NCI-H146 treated with DMSO at 0.1 percent for 48 hours (cell line): ENCODE measurements around the gene EIF3B.
"Not testable (repeated sequence)": the region's sequence is repeated elsewhere in the genome, so short reads cannot be mapped to it uniquely, and the experiment has no call there.

Experiments used
- DNase-seq: peaks from one replicate; lab custom pipeline; 2025; ENCODE audit not compliant: unreplicated experiment; lab: John Stamatoyannopoulos, UW

EIF3B gene

GRCh38 chr7:2399848-2400587, 45.4 kb downstream of the EIF3B start:
- peak; percentile 19 for DNase-seq

DNA sequence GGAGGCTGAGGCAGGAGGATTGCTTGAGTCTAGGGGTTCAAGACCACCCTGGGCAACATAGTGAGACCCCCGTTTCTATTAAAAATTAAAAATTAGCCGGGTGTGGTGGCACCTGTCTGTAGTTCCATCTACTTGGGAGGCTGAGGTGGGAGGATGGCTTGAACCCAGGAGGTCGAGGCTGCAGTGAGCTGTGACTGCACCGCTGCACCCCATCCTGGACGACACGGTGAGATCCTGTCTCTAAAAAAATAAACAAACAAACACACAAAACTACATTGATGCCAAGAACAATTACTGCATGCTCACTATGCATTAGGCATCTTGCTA, 48.0 kb downstream of the EIF3B start:
- no peak for DNase-seq

GRCh38 chr7:2403014-2403717, 48.5 kb downstream of the EIF3B start, which contains the start of gene CHST12:
CHST12 (plus strand) TSS chr7:2403611; CDS start chr7:2432640, 29,029 bp downstream.
- DNase-seq, result peak; percentile 88

DNA sequence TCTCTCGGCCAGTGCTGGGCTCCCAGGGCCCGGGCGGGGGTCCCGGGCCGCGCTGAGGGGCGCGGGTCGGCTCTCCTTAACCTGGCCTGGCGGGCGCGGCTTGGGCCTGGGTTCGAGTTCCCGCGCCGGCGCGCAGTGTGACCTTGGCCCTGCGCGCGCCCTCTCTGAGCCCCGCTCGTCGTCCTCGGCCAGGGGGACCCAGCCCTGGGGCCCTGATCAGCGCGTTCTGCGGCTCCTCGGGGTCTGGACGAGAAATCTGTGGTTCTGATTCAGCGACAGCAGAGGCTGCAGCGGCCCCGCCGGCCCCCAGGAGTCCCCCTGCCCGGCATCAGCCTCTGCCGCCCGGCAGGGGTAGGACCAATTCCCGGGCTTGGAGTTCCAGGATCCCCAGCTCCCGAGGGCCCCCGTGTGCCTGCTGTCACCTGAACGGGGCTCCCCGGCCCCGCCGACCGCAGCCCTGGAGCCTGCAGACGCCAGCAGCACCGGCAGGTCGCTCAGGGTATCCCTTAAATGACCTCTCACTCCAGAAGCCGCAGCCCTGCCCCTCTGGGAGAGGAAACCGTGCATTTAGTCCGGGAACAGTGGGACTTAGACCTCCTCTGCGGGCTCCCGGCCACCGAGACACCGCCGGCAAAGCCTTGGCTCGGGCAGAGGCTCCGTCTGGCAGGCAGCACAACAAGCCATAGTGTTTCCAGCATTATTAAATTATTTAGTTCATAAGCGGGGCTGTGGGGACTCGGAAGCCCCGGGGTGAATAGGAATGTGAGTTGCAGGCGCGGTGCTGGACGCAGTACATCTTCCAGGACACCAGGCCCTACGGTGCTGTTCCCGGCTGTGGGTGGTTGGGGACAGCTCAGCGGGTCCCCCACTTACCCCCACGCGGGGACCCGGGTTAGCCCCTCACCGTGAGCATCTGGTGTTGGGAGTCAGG, 49.4 kb downstream of the EIF3B start:
- no peak for DNase-seq

DNA sequence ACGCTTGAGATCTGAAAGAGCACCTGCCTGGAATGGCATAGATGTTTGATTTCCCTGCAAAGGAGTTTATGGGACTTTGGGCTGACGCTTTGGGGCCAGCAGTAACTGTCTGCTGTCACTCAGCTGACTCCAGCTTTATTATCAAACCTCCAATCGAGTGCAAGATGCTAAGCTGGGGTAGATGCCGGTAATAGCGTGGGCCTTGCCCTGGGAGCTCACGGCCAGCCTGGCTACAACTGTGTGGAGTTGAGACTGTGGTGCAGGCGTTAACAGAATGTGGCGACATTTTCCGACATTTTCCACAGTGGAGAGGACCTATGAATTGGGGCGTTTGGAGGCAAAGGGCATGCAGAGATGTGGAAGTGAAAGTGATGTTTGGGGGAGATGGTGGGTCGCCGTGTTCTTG, 50.1 kb downstream of the EIF3B start:
- no peak for DNase-seq

GRCh38 chr7:2405201-2405600, 50.6 kb downstream of the EIF3B start:
- DNase-seq, result no peak

DNA sequence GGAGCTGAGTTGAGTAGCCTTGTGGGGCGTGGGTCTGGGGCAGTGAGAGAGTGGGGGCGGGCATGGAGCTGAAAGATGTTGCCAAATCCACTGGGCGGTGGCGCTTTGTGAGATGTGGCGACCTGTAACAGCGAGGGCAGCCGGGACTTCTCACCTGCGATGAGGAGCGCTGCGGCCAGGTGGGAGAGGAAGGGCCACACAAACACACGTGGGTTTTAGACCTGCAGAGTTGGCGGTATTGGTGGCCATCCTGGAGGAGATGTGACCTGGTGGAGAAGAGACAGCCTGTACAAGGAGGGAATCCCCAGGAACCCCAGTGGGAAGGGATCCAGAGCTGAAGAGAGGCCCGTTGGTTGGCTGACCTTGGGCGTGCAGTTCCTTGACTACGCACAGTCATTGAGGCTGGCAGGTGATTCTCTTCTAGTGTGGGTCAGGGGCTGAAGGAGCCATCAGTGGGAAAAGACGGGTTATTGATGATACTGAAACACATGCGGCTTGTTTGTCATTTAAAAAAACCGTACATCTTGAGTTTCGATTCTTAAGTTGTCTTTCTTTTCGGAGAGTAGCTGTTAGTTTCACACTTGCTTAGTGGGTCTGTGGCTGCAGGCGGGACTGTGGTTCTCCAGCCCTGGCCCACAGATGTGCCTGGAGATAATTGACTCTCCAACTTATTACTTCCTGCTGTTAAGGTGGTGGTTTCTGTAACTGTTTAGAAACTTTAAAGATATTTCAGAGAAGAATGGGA, 51.1 kb downstream of the EIF3B start:
- no peak for DNase-seq

DNA sequence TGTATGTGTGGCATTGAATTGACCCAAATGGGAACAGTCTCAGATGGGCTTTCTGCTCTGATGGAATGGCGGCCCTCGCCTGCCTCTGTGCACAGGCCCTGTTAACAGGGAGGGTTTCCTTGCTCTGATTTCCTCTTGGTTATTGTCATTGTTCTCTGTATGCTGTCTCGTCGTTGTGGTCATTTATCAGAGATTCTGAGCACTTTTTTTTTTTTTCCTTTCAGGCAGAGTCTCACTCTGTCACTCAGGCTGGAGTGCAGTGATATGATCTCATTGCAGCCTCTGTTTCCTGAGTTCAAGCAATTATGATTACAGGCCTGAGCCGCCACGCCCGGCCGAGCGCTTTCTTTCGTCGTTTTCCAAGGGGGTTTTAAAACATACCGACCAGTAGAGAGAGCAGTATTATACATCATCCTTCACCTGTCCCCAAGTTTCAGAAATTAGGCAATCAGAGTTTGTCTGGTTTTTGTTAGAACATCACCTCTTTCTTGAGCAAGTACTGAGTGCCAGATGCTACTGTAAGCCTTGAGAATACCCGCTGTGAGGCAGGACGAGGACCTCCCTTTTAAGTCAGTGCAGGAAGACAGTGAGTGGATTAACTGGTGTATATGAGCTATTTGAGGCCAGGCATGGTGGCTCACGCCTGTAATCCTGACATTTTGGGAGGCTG, 55.3 kb downstream of the EIF3B start:
- DNase-seq, result peak; percentile 4

GRCh38 chr7:2411049-2411448, 56.4 kb downstream of the EIF3B start:
- no peak for DNase-seq

- DNase-seq, result no peak
Measured at GRCh38 chr7:2411815-2412586, 57.4 kb downstream of the EIF3B start.

DNA sequence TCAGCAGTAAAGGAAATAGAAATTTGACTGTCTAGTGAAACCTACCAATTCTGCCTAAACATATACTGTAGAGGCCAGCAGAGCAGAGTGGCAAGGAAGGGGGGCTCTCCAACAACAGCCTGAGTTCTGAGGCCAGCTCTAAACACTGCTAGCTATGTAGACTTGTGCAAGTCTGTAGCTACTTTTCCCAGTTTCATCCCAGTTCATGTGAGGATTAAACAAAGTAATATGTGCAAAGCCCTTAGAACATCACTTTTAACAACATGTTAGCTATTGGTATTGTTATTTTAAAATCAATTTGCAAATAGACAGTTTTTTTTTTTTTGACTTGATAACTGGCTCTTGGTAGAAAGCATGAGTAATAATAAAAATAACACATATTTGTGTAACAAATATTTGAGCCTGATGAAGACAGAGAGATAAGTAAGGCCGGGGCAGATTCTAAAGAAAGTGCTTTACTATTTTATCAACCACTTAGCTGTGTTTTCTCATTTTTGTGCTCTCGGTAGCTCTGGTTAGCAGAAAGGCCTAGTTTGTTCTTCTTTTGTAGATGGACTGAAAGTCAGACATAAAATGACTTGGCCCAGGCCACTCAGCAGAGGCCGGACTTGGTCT, 58.1 kb downstream of the EIF3B start:
- DNase-seq, result no peak

DNA sequence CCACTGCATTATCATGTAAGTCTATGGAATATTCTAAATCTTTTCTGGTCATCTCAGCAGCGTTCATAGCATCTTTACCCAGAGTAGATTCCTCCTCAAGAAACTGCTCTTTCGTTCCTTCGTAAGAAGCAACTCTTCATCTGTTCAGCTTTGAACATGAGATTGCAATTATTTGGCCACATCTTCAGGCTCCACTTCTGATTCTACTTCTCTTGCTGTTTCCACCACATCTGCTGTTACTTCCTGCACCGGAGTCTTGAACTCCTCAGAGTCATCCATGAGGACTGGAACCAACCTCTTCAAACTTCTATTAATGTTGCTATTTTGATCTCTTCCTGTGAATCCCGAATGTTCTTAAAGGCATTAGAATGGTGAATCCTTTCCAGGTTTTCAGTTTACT, 61.4 kb downstream of the EIF3B start:
- no peak for DNase-seq

DNA sequence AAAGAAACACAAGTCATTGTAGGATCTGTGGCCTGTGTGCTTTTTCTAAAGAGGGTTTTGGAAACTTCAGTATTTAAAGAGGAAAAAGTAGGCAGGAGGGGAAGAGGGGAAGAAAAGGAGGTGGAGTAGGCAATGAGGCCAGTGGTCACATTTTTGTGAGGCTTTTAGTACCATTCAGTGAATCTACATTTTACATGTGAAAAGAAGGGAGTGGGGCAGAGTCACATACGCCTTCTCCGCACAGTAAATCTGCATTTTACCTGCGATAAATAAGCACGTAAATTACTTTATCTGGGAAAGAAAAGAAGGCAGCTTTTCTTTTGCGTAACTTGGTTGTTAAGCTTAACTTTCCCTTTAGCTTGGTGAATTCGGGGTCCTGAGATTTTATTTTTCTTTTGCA, 62.0 kb downstream of the EIF3B start:
- no peak for DNase-seq

DNA sequence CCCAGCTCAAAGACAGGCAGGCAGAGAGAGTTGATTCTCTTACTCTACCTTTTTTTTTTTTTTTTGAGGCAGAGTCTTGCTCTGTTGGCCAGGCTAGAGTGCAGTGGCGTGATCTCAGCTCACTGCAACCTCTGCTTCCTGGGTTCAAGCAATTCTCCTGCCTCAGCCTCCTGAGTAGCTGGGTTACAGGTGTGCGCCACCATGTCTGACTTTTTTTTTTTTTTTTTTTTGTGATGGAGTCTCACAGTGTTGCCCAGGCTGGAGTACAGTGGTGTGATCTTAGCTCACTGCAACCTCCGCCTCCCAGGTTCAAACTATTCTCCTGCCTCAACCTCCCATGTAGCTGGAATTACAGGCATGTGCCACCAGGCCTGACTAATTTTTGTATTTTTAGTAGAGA, 62.6 kb downstream of the EIF3B start:
- DNase-seq, result not testable (repeated sequence)

- DNase-seq, result no peak
Measured at GRCh38 chr7:2417981-2418481, 63.4 kb downstream of the EIF3B start.

GRCh38 chr7:2420216-2420933, 65.7 kb downstream of the EIF3B start:
- no peak for DNase-seq

DNA sequence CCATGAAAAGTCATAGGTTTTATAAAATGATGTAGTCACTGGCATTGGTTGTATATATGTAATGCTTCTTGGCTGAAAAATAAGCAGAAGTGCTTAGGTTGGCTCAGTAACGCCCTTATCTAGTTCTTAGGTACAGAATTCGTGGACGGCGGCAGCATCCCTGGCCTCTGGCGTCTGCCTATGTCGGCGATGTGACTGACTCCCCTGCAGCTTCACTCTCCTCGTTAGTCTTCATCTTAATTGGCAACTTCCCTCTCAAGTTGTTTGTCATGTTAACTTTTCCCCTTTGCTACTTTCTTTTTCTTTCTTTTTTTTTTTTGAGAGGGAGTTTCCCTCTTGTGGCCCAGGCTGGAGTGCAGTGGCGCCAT, 67.3 kb downstream of the EIF3B start:
- no peak for DNase-seq

- DNase-seq, result no peak
Measured at GRCh38 chr7:2425749-2426148, 71.1 kb downstream of the EIF3B start.
